Medulla oblongata (tissue), 1 donor: ENCODE data around the gene EHD4.

Source experiments
- DNase-seq: peaks from one replicate; pipeline ENCODE4 v3.0.0-alpha.2; 2015; ENCODE audit errors: extremely low spot score

The EHD4 gene

GRCh38 chr15:41895957-41896356, 76.4 kb downstream of the EHD4 start:
- DNase-seq = no peak

GRCh38 chr15:41895491-41895890, 76.9 kb downstream of the EHD4 start:
- no peak for DNase-seq

- no peak for DNase-seq
These were observed 77.4 kb downstream of the EHD4 start for GRCh38 chr15:41894791-41895463.

GRCh38 chr15:41894251-41894790, 78.0 kb downstream of the EHD4 start:
- no peak for DNase-seq

GRCh38 chr15:41893422-41894250, 78.7 kb downstream of the EHD4 start, which contains the start of gene SPTBN5:
Gene SPTBN5 (minus strand): TSS chr15:41894053. CDS start chr15:41893497, 556 bp downstream.
- no peak for DNase-seq

- DNase-seq = no peak
These were observed 79.5 kb downstream of the EHD4 start for GRCh38 chr15:41892621-41893421.

- DNase-seq = no peak
These were observed 80.4 kb downstream of the EHD4 start for GRCh38 chr15:41891946-41892345.

- no peak for DNase-seq
These were observed 81.1 kb downstream of the EHD4 start for GRCh38 chr15:41891226-41891625.

GRCh38 chr15:41890050-41890690, 82.2 kb downstream of the EHD4 start:
- no peak for DNase-seq

- DNase-seq = no peak
These were observed 83.6 kb downstream of the EHD4 start for GRCh38 chr15:41888662-41889253.

GRCh38 chr15:41887893-41888292, 84.5 kb downstream of the EHD4 start:
- DNase-seq = no peak

GRCh38 chr15:41887161-41887560, 85.2 kb downstream of the EHD4 start:
- DNase-seq = no peak

GRCh38 chr15:41886741-41887140, 85.6 kb downstream of the EHD4 start:
- no peak for DNase-seq

GRCh38 chr15:41885841-41886240, 86.5 kb downstream of the EHD4 start:
- no peak for DNase-seq

- DNase-seq = no peak
These were observed 87.0 kb downstream of the EHD4 start for GRCh38 chr15:41885321-41885720.

- no peak for DNase-seq
These were observed 87.9 kb downstream of the EHD4 start for GRCh38 chr15:41884458-41884857.

- no peak for DNase-seq
These were observed 88.9 kb downstream of the EHD4 start for GRCh38 chr15:41883484-41883825.

- DNase-seq = no peak
These were observed 89.5 kb downstream of the EHD4 start for GRCh38 chr15:41882689-41883483.

- no peak for DNase-seq
These were observed 90.3 kb downstream of the EHD4 start for GRCh38 chr15:41881920-41882688.

- DNase-seq = no peak
These were observed 90.8 kb downstream of the EHD4 start for GRCh38 chr15:41881550-41881919.
